Adrenal gland (tissue), 5 donors: ENCODE data around the gene NR1D2.

Experiments used
- CTCF ChIP-seq, 6 experiments: fragments of 450-650 bp in 4 of 6; fragments of 200-600 bp in 2 of 6; sonication (generic) in 1 of 6; IDR thresholded peaks; 1 replicate in 5 of 6; 2 replicates in 1 of 6; pipeline versions ENCODE4 v1.5.1 to v1.8.0; 2016 to 2021; ENCODE audit warnings: antibody characterized with exemption in 6 of 6, mild to moderate bottlenecking in 2 of 6, moderate library complexity in 1 of 6
- POLR2A ChIP-seq, 2 donors: fragments of 450-650 bp; IDR thresholded peaks; one replicate each; pipeline ENCODE4 v1.6.1; 2017; ENCODE audit warnings: antibody characterized with exemption in 2 of 2, mild to moderate bottlenecking in 2 of 2, moderate library complexity in 1 of 2
- donor health status: DM: no; HTN: no; CAD: no.

GRCh38 chr3:23945913-23946687 is 1.0 kb downstream of the NR1D2 start:
- TF ChIP-seq CTCF (IDR thresholded peaks at IDR 0.05) = no peak
- peak; percentile 68 to 90 for TF ChIP-seq POLR2A (IDR thresholded peaks at IDR 0.05)
